ENCODE results near the gene ZNF775.

ZNF775 gene

DNA sequence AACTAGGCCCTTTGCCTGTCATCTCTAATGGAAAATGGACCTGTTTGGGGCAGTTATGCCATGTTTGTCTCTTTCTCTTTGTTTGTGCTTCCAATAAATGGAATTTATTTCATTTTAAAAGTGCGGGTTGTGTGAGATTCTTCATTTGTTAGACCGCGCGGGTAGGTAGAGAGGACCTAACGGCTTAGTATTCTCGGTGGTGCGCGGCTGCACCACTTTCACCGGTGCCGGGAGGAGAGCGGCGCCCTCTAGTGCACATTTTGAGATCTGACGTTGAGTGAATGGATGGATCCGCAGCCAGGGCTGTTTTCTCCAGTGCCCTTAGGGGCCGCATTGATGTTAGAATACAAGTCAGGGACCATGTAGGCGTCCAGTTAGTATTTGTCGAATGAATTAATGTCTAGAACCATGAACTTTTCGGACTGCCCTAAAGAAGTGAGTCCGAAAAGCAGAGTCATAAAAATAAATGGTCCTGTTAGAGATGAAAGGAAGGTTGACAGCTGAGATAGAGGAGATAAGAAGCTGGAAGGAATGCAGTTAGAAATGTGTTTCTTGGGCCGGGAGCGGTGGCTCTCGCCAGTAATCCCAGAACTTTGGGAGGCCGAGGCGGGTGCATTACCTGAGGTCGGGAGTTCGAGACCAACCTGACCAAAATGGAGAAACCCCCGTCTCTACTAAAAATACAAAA lies 42.0 kb downstream of the ZNF775 start:
- no peak overlapping the region for H3K27ac ChIP-seq (ENCODE audit: low read depth, low read length)
- H3K36me3 ChIP-seq (ENCODE audit: control insufficient read depth in 1 of 2, insufficient read depth in 2 of 2, low read length in 2 of 2) = no peaks in the 10 kb centered on the region
- H3K4me3 ChIP-seq (ENCODE audit: low read depth in 1 of 2, low read length in 2 of 2) = no peak overlapping the region
- H3K27me3 ChIP-seq (ENCODE audit: control insufficient read depth in 1 of 2, insufficient read depth in 2 of 2, low read length in 2 of 2) = no peaks in the 10 kb centered on the region
- no peak overlapping the region for H3K9ac ChIP-seq (ENCODE audit: low read depth in 1 of 2, low read length in 2 of 2)
- no peaks in the 10 kb centered on the region for H3K9me3 ChIP-seq (ENCODE audit: control insufficient read depth in 1 of 2, low read length in 2 of 2)
- peaks cover 4 to 5% of the 10 kb centered on the region in 2 donors for H3K4me1 ChIP-seq (ENCODE audit: control insufficient read depth in 1 of 2, insufficient read depth in 2 of 2, low read length in 2 of 2)

- Histone ChIP-seq H3K9ac (ENCODE audit: low read depth in 1 of 2, low read length in 2 of 2) (no peak overlapping the region), H3K27ac (ENCODE audit: low read depth, low read length) (no peak overlapping the region), H3K27me3 (ENCODE audit: control insufficient read depth in 1 of 2, insufficient read depth in 2 of 2, low read length in 2 of 2) (no peaks in the 10 kb centered on the region), H3K4me3 (ENCODE audit: low read depth in 1 of 2, low read length in 2 of 2) (no peak overlapping the region), H3K4me1 (ENCODE audit: control insufficient read depth in 1 of 2, insufficient read depth in 2 of 2, low read length in 2 of 2) (peaks cover 4 to 5% of the 10 kb centered on the region in 2 donors), H3K36me3 (ENCODE audit: control insufficient read depth in 1 of 2, insufficient read depth in 2 of 2, low read length in 2 of 2) (no peaks in the 10 kb centered on the region), H3K9me3 (ENCODE audit: control insufficient read depth in 1 of 2, low read length in 2 of 2) (no peaks in the 10 kb centered on the region)
These were observed 42.7 kb downstream of the ZNF775 start for GRCh38 chr7:150421831-150422230.

DNA sequence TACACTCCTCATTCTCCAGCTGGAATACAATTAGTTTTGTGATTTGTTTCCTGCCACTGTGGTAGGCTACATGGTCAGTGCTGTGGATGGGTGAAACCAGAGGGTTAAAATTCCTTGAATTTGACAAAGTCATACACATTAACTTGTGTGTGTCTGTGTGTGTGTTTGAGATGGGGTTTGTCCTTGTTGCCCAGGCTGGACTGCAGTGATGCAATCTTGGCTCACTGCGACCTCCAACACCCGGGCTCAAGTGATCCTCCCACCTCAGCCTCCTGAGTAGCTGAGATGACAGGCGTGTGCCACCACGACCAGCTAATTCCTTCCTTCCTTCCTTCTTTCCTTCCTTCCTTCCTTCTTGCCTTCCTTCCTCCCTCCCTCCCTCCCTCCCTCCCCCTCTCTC lies 46.5 kb downstream of the ZNF775 start:
- no peak overlapping the region for H3K9ac ChIP-seq (ENCODE audit: low read depth in 1 of 2, low read length in 2 of 2)
- H3K4me3 ChIP-seq (ENCODE audit: low read depth in 1 of 2, low read length in 2 of 2) = no peak overlapping the region
- no peak overlapping the region for H3K27ac ChIP-seq (ENCODE audit: low read depth, low read length)
- H3K36me3 ChIP-seq (ENCODE audit: control insufficient read depth in 1 of 2, insufficient read depth in 2 of 2, low read length in 2 of 2) = no peaks in the 10 kb centered on the region
- peaks cover 9 to 14% of the 10 kb centered on the region in 2 donors for H3K4me1 ChIP-seq (ENCODE audit: control insufficient read depth in 1 of 2, insufficient read depth in 2 of 2, low read length in 2 of 2)
- H3K27me3 ChIP-seq (ENCODE audit: control insufficient read depth in 1 of 2, insufficient read depth in 2 of 2, low read length in 2 of 2) = no peaks in the 10 kb centered on the region
- H3K9me3 ChIP-seq (ENCODE audit: control insufficient read depth in 1 of 2, low read length in 2 of 2) = no peaks in the 10 kb centered on the region

DNA sequence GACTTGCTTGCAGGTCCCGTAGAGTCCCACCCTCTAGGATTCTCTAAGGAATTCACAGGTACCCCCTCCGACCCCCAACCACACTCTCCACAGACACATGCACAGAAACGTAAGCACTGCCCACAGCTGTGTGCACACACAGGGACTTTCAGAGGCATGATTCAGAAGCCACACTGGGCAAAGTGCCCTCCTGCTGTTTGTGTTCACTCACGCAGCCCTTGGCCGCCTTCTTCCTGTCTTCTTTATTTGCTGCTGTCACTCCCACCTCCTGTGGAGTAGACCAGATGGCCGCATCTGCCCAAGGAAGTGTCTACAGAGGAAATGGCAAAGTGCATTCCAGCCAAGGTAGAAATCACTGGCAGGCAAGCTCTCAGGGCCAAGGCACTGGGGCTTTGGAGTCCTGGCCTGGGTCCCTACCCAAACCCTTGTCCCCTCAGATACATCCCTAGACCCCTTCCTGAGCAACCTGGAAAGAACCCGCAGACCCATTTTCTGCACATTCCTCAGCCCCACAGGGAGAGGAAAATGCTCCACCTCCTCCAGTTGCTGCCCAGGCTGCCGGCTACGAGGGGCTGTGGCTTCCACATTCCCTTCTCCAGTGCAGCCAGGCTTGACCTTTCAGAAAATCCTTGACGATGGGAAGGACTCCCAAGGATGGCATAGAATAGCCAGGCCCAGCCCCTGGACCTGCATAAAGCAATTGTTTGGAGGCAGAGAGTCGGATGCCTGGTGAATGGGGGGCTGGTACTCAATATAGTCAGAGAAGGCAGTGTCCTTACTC lies 49.7 kb downstream of the ZNF775 start:
- Histone ChIP-seq H3K9ac (ENCODE audit: low read depth in 1 of 2, low read length in 2 of 2) (no peak overlapping the region), H3K27ac (ENCODE audit: low read depth, low read length) (no peak overlapping the region), H3K9me3 (ENCODE audit: control insufficient read depth in 1 of 2, low read length in 2 of 2) (no peaks in the 10 kb centered on the region), H3K4me3 (ENCODE audit: low read depth in 1 of 2, low read length in 2 of 2) (no peak overlapping the region), H3K27me3 (ENCODE audit: control insufficient read depth in 1 of 2, insufficient read depth in 2 of 2, low read length in 2 of 2) (no peaks in the 10 kb centered on the region), H3K36me3 (ENCODE audit: control insufficient read depth in 1 of 2, insufficient read depth in 2 of 2, low read length in 2 of 2) (no peaks in the 10 kb centered on the region), H3K4me1 (ENCODE audit: control insufficient read depth in 1 of 2, insufficient read depth in 2 of 2, low read length in 2 of 2) (peaks cover 9 to 12% of the 10 kb centered on the region in 2 donors)

GRCh38 chr7:150429699-150430098 lies 50.6 kb downstream of the ZNF775 start:
- no peak overlapping the region for H3K27ac ChIP-seq (ENCODE audit: low read depth, low read length)
- H3K9ac ChIP-seq (ENCODE audit: low read depth in 1 of 2, low read length in 2 of 2) = no peak overlapping the region
- H3K9me3 ChIP-seq (ENCODE audit: control insufficient read depth in 1 of 2, low read length in 2 of 2) = no peaks in the 10 kb centered on the region
- H3K4me3 ChIP-seq (ENCODE audit: low read depth in 1 of 2, low read length in 2 of 2) = no peak overlapping the region
- no peaks in the 10 kb centered on the region for H3K27me3 ChIP-seq (ENCODE audit: control insufficient read depth in 1 of 2, insufficient read depth in 2 of 2, low read length in 2 of 2)
- no peaks in the 10 kb centered on the region for H3K36me3 ChIP-seq (ENCODE audit: control insufficient read depth in 1 of 2, insufficient read depth in 2 of 2, low read length in 2 of 2)
- peaks cover 9 to 17% of the 10 kb centered on the region in 2 donors for H3K4me1 ChIP-seq (ENCODE audit: control insufficient read depth in 1 of 2, insufficient read depth in 2 of 2, low read length in 2 of 2)

DNA sequence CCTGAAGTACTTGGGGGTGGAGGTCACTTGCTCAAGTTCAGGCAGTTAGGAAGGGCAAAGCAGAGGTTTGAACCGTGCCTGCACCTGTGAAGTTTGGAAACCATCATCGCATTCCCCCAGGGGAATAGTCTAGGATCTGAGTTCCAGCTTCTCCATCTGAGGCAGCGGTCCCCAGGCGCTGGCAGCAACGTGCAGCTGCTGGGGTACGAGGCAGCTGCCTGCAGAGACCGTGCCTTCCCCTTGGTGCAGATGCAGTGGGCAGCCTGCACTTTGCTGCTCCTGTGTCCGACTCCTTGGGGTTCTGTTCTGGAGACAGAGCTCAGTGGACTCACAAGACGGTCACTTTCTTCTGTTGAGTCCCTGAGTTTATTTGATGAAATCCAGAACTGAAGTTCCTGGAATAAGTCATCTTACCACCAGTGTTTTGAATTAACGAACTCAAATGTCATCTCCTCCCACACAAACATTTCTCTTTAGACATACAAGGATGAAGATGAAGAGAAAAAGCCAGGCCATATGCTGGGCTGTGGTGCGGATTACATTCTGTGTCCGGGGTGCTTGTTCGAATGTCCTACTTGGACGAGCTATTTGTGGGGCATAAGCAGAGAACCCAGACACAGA lies 51.4 kb downstream of the ZNF775 start:
- H3K27me3 ChIP-seq (ENCODE audit: control insufficient read depth in 1 of 2, insufficient read depth in 2 of 2, low read length in 2 of 2) = no peaks in the 10 kb centered on the region
- H3K36me3 ChIP-seq (ENCODE audit: control insufficient read depth in 1 of 2, insufficient read depth in 2 of 2, low read length in 2 of 2) = no peaks in the 10 kb centered on the region
- H3K9ac ChIP-seq (ENCODE audit: low read depth in 1 of 2, low read length in 2 of 2) = no peak overlapping the region
- H3K4me1 ChIP-seq (ENCODE audit: control insufficient read depth in 1 of 2, insufficient read depth in 2 of 2, low read length in 2 of 2) = peaks cover 9 to 22% of the 10 kb centered on the region in 2 donors
- no peak overlapping the region for H3K27ac ChIP-seq (ENCODE audit: low read depth, low read length)
- no peak overlapping the region for H3K4me3 ChIP-seq (ENCODE audit: low read depth in 1 of 2, low read length in 2 of 2)
- H3K9me3 ChIP-seq (ENCODE audit: control insufficient read depth in 1 of 2, low read length in 2 of 2) = no peaks in the 10 kb centered on the region

DNA sequence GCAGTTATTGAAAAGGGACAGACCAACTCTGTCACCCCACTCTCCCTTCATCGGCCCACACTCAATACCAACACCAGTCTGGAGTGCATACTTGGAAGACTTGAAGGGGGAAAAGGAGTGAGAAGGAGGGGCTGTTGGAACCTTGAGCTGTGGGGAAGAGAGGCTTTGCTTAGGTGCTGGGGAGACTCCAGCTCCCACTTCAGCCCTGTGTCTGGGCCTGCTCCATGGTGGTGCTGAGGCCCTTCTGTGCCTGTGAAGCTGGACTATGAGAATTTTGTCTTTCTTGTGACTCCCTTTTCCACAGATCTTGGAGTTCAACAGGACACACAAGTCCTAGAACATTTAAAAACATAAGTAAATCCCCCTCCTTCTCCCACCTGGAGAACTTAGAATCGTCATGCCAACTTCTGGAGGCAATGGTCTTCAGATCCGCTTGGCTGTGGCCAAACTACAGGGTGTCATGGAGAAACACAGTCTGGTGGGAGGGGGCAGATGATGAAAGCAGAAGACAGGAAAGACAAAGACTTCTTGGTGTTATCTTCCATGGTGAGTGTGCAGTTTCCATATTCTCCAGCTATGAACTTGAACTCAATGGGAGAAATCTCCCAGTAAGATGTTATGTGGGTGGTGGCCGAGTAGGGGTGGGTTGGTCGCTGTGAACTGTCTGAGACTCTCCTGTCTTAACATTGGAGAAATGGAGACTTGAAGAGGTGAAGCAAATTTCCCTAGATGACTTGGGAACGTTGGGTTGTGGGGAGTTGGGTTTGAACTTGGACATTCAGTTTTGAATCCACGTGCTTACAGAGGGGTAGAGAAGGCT lies 52.9 kb downstream of the ZNF775 start:
- Histone ChIP-seq H3K9me3 (ENCODE audit: control insufficient read depth in 1 of 2, low read length in 2 of 2) (no peaks in the 10 kb centered on the region), H3K36me3 (ENCODE audit: control insufficient read depth in 1 of 2, insufficient read depth in 2 of 2, low read length in 2 of 2) (no peaks in the 10 kb centered on the region), H3K9ac (ENCODE audit: low read depth in 1 of 2, low read length in 2 of 2) (no peak overlapping the region), H3K4me3 (ENCODE audit: low read depth in 1 of 2, low read length in 2 of 2) (no peak overlapping the region), H3K4me1 (ENCODE audit: control insufficient read depth in 1 of 2, insufficient read depth in 2 of 2, low read length in 2 of 2) (peaks cover 9 to 26% of the 10 kb centered on the region in 2 donors), H3K27ac (ENCODE audit: low read depth, low read length) (no peak overlapping the region), H3K27me3 (ENCODE audit: control insufficient read depth in 1 of 2, insufficient read depth in 2 of 2, low read length in 2 of 2) (no peaks in the 10 kb centered on the region)

GRCh38 chr7:150432915-150433892 lies 54.1 kb downstream of the ZNF775 start:
- Histone ChIP-seq H3K4me1 (ENCODE audit: control insufficient read depth in 1 of 2, insufficient read depth in 2 of 2, low read length in 2 of 2) (peaks cover 9 to 26% of the 10 kb centered on the region in 2 donors), H3K9me3 (ENCODE audit: control insufficient read depth in 1 of 2, low read length in 2 of 2) (no peaks in the 10 kb centered on the region), H3K27ac (ENCODE audit: low read depth, low read length) (no peak overlapping the region), H3K36me3 (ENCODE audit: control insufficient read depth in 1 of 2, insufficient read depth in 2 of 2, low read length in 2 of 2) (no peaks in the 10 kb centered on the region), H3K4me3 (ENCODE audit: low read depth in 1 of 2, low read length in 2 of 2) (peak overlapping the region; percentile 31 to 61), H3K27me3 (ENCODE audit: control insufficient read depth in 1 of 2, insufficient read depth in 2 of 2, low read length in 2 of 2) (no peaks in the 10 kb centered on the region), H3K9ac (ENCODE audit: low read depth in 1 of 2, low read length in 2 of 2) (no peak overlapping the region)

- H3K27me3 ChIP-seq (ENCODE audit: control insufficient read depth in 1 of 2, insufficient read depth in 2 of 2, low read length in 2 of 2) = no peaks in the 10 kb centered on the region
- no peak overlapping the region for H3K9ac ChIP-seq (ENCODE audit: low read depth in 1 of 2, low read length in 2 of 2)
- H3K36me3 ChIP-seq (ENCODE audit: control insufficient read depth in 1 of 2, insufficient read depth in 2 of 2, low read length in 2 of 2) = no peaks in the 10 kb centered on the region
- H3K4me3 ChIP-seq (ENCODE audit: low read depth in 1 of 2, low read length in 2 of 2) = peak overlapping the region; percentile 31 to 61
- peaks cover under 1 to 21% of the 10 kb centered on the region in 2 donors for H3K4me1 ChIP-seq (ENCODE audit: control insufficient read depth in 1 of 2, insufficient read depth in 2 of 2, low read length in 2 of 2)
- no peak overlapping the region for H3K27ac ChIP-seq (ENCODE audit: low read depth, low read length)
- H3K9me3 ChIP-seq (ENCODE audit: control insufficient read depth in 1 of 2, low read length in 2 of 2) = no peaks in the 10 kb centered on the region
These were observed 55.1 kb downstream of the ZNF775 start for GRCh38 chr7:150434240-150434639.
